Right lobe of liver (tissue), 6 donors: ENCODE data around the gene UBE2O. TPM values are rescaled to one million over a fixed set of nuclear protein-coding genes. Genes with fewer than 3 reads are reported as not detected.

ENCODE experiments used
- ATAC-seq, 4 donors: fragments of 200-7000 bp; cut with Tn5 transposase; one replicate each; pipeline ENCODE4 v1.9.1; 2020; ENCODE audit warnings: mild to moderate bottlenecking in 4 of 4, moderate library complexity in 4 of 4
- DNase-seq, 3 donors: peaks; one replicate each; pipeline ENCODE4 v3.0.0-alpha.2; 2020
- H3K27ac ChIP-seq, 3 donors: fragments of 200-600 bp; one replicate each; pipeline ENCODE4 v1.8.0; 2022
- H3K27me3 ChIP-seq, 2 donors: fragments of 200-600 bp; one replicate each; pipeline ENCODE4 v1.8.0; 2022
- H3K36me3 ChIP-seq, 4 donors: fragments of 200-600 bp; sonication (generic) in 1 of 4; one replicate each; pipeline versions ENCODE4 v1.5.1 to v1.8.0; 2017 to 2022; ENCODE audit warnings: control low read depth in 1 of 4
- H3K4me1 ChIP-seq, 4 donors: fragments of 200-600 bp; sonication (generic) in 1 of 4; one replicate each; pipeline versions ENCODE4 v1.5.1 to v1.8.0; 2017 to 2022; ENCODE audit warnings: control low read depth in 1 of 4
- H3K4me3 ChIP-seq, 3 donors: fragments of 200-600 bp; one replicate each; pipeline ENCODE4 v1.8.0; 2022
- H3K9me3 ChIP-seq, 4 donors: fragments of 200-600 bp; sonication (generic) in 1 of 4; one replicate each; pipeline versions ENCODE4 v1.5.1 to v1.8.0; 2017 to 2022; ENCODE audit warnings: control low read depth in 1 of 4
- CTCF ChIP-seq, 4 donors: fragments of 200-600 bp in 3 of 4; fragments of 450-650 bp in 1 of 4; IDR thresholded peaks; one replicate each; pipeline versions ENCODE4 v1.5.1 to v1.8.0; 2016 to 2022; ENCODE audit warnings: antibody characterized with exemption in 4 of 4, mild to moderate bottlenecking in 2 of 4
- POLR2A ChIP-seq: fragments of 450-650 bp; IDR thresholded peaks from one replicate; pipeline ENCODE4 v1.6.1; 2017; ENCODE audit warnings: antibody characterized with exemption, mild to moderate bottlenecking
- WGBS: methylation state at CpG from one replicate; pipeline ENCODE4 v1.1.6; 2018; ENCODE audit warnings: low coverage, low lambda C conversion rate; ENCODE audit not compliant: insufficient coverage; ENCODE audit errors: missing lambda C conversion rate; 5-methylcytosine and 5-hydroxymethylcytosine counted together
- intact Hi-C, 2 donors: fragments of 100-400 bp; cut with DNase I; formaldehyde crosslinking; loops; one replicate each; pipeline versions ENCODE4 v1.11.2 to v1.14.1; 2022
- total RNA-seq, 6 experiments: library from RNA; depleted of rRNA in 2 of 6; stranded (reverse); fragments of >200 nt in 2 of 6; fragmentation: NEBNext Ultra II Directional in 3 of 6; extraction: Animal tissue kit (Norgen Biotek cat#: 25700) in 3 of 6; gene quantifications; one replicate each; pipeline versions ENCODE4 v1.1.0 to v1.2.4, GENCODE V29; 2016 to 2023
- donor health status: DM: no; HTN: yes; CAD: no.
- donor health status: DM: no; HTN: no; CAD: no.
- donor health status: DM: no; HTN: no; CAD: no.
- donor health status: DM: no; HTN: yes; CAD: no.
- donor health status: DM: no; HTN: yes; CAD: no.

UBE2O gene
- total RNA-seq, 6 experiments from 2014 or later = 10.0 to 12.9 (median 12.0) TPM

GRCh38 chr17:76431509-76431908 is 21.4 kb downstream of the UBE2O start:
- 100% methylated on average over 1 of the region's 2 CpGs for WGBS

DNA sequence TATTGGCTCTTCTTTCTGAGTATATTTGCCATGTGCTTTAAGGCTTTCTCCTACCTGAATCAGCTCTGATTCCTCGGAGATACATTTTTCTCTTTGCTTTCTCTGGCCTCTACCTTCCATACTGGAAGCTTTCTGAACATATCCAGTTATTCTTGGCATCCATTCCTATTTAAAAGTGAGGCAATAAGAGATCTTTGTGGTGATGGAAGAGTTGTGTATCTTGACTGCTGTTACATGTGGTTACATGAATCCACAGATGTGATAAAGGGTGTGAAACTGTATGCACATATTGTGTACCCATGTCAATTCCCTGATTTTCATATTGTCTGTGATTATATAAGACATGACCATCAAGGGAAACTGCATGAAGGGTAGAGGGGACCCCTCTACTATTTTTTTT is 24.4 kb downstream of the UBE2O start:
- Histone ChIP-seq H3K4me3 (no peak overlapping the region), H3K27me3 (no peaks in the 10 kb centered on the region), H3K9me3 (no peaks in the 10 kb centered on the region), H3K36me3 (no peaks in the 10 kb centered on the region), H3K27ac (no peak overlapping the region), H3K4me1 (peaks cover 0 to 11% (median 0%) of the 10 kb centered on the region in 4 donors)
- intact Hi-C loops = no loop called here
- TF ChIP-seq CTCF (IDR thresholded peaks at IDR 0.05) = no peak
- no peak for TF ChIP-seq POLR2A
- ATAC-seq (no peak), DNase-seq (no peak)
- 90% methylated on average over 1 of the region's 1 CpG for WGBS

More at GRCh38 chr17:76431509-76431908, 21.4 kb downstream of the UBE2O start:
- Histone ChIP-seq H3K27ac (no peak overlapping the region), H3K9me3 (no peaks in the 10 kb centered on the region), H3K4me1 (peaks cover 0 to 11% (median 0%) of the 10 kb centered on the region in 4 donors), H3K36me3 (no peaks in the 10 kb centered on the region), H3K27me3 (no peaks in the 10 kb centered on the region), H3K4me3 (no peak overlapping the region)
- intact Hi-C loops = no loop called here
- TF ChIP-seq POLR2A (no peak), CTCF (IDR thresholded peaks at IDR 0.05) (no peak)
- DNase-seq = no peak
- no peak for ATAC-seq

DNA sequence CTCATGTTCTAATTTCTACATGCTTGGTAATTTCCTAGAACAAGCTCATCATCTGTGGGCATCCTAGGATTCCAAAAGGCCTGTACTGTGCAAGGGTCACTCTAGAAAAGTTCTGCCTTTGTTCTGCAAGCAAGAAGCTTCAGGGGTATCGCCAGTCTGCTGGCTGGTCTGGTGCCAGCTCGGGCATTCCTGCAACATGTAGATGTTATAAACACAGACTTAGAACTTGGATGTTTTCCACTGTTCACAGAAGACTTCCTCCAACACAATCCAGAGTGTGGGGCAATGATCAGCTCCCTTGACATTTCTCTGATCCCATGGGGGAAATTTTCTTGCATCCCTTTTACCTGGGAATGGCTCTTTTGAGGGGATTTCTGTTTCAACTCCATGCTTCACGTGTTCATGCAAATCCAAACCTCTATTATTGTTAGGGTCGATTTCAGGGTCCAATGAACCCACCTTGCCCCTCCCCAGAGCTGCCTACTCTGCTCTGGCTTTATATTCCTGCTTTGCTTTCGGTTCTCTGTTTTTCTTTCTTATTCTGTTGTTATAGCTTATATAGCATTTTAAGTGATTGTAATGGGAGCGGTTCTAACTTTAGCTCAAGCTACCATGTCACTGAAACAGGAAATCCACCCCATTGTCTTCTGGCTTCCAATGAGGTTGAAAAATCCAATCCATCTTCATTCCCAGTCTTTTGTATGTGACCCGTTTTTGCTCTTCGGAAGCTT is 25.3 kb downstream of the UBE2O start:
- Histone ChIP-seq H3K27me3 (no peaks in the 10 kb centered on the region), H3K4me3 (no peak overlapping the region), H3K9me3 (no peaks in the 10 kb centered on the region), H3K36me3 (no peaks in the 10 kb centered on the region), H3K27ac (no peak overlapping the region), H3K4me1 (peaks cover 0 to 11% (median 0%) of the 10 kb centered on the region in 4 donors)
- intact Hi-C loops = no loop called here
- ATAC-seq (peak in 2 of 4 donors; percentile 54 to 55), DNase-seq (no peak)
- 62% methylated on average over 8 of the region's 8 CpGs for WGBS
- TF ChIP-seq POLR2A = no peak
- no peak for TF ChIP-seq CTCF (IDR thresholded peaks at IDR 0.05)

GRCh38 chr17:76426853-76427252 is 26.1 kb downstream of the UBE2O start:
- no peak overlapping the region for H3K27ac ChIP-seq
- H3K4me3 ChIP-seq = no peak overlapping the region
- ATAC-seq (no peak), DNase-seq (no peak)
- 93% methylated on average over 3 of the region's 3 CpGs for WGBS
- H3K36me3 ChIP-seq = no peaks in the 10 kb centered on the region
- H3K9me3 ChIP-seq = no peaks in the 10 kb centered on the region
- TF ChIP-seq CTCF (IDR thresholded peaks at IDR 0.05) (no peak), POLR2A (no peak)
- H3K27me3 ChIP-seq = no peaks in the 10 kb centered on the region
- intact Hi-C loops = no loop called here
- H3K4me1 ChIP-seq = peaks cover 0 to 11% (median 0%) of the 10 kb centered on the region in 4 donors
